Adipocyte (in vitro differentiated cells): ENCODE measurements around the gene PATZ1.

Experiments
- DNase-seq: peaks from one replicate; pipeline ENCODE4 v3.0.0-alpha.2; 2015; ENCODE audit warnings: low read depth
- H3K27me3 ChIP-seq: replicated peaks from 2 replicates; pipeline ENCODE4 v1.7.0; 2013; ENCODE audit warnings: mild to moderate bottlenecking, low read length, moderate library complexity; ENCODE audit not compliant: control insufficient read depth, insufficient read depth
- H3K36me3 ChIP-seq: 2 replicates; pipeline ENCODE4 v1.7.0; 2013; ENCODE audit warnings: low read length, mild to moderate bottlenecking, moderate library complexity; ENCODE audit not compliant: control insufficient read depth, insufficient read depth, severe bottlenecking
- H3K4me1 ChIP-seq: 2 replicates; pipeline ENCODE4 v1.7.0; 2013; ENCODE audit warnings: mild to moderate bottlenecking, low read length, moderate library complexity; ENCODE audit not compliant: control insufficient read depth, insufficient read depth
- H3K4me3 ChIP-seq: 2 replicates; pipeline ENCODE4 v1.7.0; 2013; ENCODE audit warnings: mild to moderate bottlenecking, low read length, moderate library complexity
- H3K9ac ChIP-seq: 2 replicates; pipeline ENCODE4 v1.7.0; 2013; ENCODE audit warnings: mild to moderate bottlenecking, low read length, moderate library complexity
- H3K9me3 ChIP-seq: 2 replicates; pipeline ENCODE4 v1.7.0; 2013; ENCODE audit warnings: mild to moderate bottlenecking, low read length, moderate library complexity; ENCODE audit not compliant: control insufficient read depth

PATZ1 gene

DNA sequence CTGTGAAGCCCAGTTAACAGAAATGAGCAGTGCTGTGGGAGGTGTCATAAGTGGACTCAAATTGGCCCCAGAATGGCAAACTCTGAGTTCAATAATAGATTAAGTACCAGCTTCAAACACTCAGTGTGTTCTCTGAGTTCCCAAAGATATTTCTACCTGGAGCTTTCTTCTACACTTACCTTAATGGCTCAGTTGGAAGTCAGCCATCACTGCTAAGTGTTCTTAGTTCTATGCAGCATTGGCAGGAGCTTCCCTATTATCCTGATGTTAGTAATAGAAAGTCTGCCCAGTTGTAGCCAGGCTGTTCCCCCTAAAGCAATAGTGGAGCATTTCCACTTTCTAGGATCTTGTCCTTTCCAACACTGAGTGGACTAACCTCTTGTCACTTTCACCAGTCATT is 44.1 kb downstream of the PATZ1 start:
- no peaks in the 10 kb centered on the region for H3K9me3 ChIP-seq
- peaks cover 12% of the 10 kb centered on the region for H3K4me1 ChIP-seq
- no peaks in the 10 kb centered on the region for H3K36me3 ChIP-seq
- H3K4me3 ChIP-seq = no peak overlapping the region
- no peak overlapping the region for H3K9ac ChIP-seq
- no peaks in the 10 kb centered on the region for H3K27me3 ChIP-seq
- no peak for DNase-seq

DNA sequence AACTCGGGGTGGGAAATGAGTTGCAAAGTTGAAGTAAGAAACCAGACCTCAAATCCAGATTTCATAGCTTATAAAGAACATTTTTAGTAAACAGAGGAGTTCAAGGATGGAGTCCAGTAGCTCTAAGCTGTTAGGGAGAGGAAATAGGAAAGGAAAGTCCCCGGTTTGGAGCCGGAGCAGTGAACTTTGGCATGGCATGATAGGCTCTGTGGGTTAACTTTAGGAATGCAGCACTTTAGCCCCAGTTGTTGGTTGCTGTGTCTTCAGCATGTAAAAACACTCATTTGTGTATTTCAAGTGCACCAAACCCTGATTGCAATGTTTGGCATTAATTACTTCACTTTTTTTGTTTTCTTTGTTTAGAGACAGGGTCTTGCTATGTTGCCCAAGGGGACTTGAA is 45.2 kb downstream of the PATZ1 start:
- Histone ChIP-seq H3K4me1 (peaks cover 22% of the 10 kb centered on the region), H3K36me3 (no peaks in the 10 kb centered on the region), H3K4me3 (no peak overlapping the region), H3K9me3 (no peaks in the 10 kb centered on the region), H3K27me3 (no peaks in the 10 kb centered on the region), H3K9ac (no peak overlapping the region)
- DNase-seq = no peak

DNA sequence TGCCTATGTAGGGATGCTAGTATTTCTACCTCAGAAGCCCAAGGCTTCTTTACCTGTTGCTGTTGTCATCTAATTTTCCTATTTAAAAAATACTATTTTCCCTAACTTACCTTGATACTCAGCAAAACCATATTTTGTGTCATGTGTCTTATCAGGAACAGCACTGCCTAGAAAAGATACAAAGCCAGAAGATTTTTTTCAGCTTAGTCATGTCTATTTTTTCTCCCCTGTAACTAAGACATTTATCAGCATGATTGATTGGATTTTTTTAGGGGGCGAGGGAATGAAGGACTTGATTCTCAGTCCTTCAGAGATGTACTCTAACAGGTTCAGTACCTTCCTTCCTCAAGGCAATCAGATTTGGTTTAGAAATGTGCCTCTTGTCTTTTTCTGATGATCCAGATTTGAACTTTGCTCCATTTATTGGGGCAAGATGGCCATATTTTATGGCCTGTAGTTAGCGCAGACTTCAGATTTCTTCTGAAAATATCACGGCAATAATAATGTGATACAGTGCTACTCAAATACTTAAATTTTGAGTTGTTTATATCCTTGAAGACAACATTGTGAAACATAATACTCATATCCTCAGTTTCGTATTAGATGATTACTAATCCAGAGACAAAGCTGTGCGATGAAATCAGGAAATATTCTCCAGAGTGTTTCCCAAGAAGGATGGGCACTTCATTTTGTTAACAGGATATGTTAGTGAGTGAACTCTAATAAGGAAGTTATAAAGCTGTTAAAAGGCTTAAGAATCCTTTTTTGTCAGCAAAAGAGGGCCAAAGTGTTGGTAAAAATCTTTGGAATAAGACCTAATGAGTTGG is 50.1 kb downstream of the PATZ1 start:
- Histone ChIP-seq H3K9me3 (no peaks in the 10 kb centered on the region), H3K4me1 (peaks cover 45% of the 10 kb centered on the region), H3K9ac (peak overlapping the region; percentile 78), H3K36me3 (no peaks in the 10 kb centered on the region), H3K27me3 (no peaks in the 10 kb centered on the region), H3K4me3 (peak overlapping the region; percentile 71)
- peak; percentile 34 for DNase-seq

DNA sequence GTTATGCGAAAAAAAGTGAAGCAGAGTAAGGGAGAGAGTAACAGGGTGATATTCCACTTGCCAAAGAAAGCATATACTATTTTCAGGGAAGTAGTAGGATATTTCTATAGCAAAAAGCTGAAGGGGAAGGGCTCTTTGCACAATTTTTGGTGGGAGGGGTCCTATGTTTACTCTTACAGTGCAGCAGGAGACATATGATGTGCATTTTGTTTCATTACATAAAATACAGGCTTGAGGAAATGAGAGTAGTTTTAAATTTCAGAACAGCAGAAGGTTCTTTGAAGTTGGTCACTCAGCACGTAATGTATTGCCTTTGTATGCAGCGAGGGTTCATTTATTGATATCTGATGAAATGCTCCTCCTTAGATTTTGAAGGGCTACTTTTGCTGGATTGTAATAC is 50.8 kb downstream of the PATZ1 start:
- H3K36me3 ChIP-seq = no peaks in the 10 kb centered on the region
- H3K4me3 ChIP-seq = peak overlapping the region; percentile 71
- H3K4me1 ChIP-seq = peaks cover 43% of the 10 kb centered on the region
- DNase-seq = no peak
- H3K9me3 ChIP-seq = no peaks in the 10 kb centered on the region
- H3K9ac ChIP-seq = peak overlapping the region; percentile 78
- no peaks in the 10 kb centered on the region for H3K27me3 ChIP-seq

DNA sequence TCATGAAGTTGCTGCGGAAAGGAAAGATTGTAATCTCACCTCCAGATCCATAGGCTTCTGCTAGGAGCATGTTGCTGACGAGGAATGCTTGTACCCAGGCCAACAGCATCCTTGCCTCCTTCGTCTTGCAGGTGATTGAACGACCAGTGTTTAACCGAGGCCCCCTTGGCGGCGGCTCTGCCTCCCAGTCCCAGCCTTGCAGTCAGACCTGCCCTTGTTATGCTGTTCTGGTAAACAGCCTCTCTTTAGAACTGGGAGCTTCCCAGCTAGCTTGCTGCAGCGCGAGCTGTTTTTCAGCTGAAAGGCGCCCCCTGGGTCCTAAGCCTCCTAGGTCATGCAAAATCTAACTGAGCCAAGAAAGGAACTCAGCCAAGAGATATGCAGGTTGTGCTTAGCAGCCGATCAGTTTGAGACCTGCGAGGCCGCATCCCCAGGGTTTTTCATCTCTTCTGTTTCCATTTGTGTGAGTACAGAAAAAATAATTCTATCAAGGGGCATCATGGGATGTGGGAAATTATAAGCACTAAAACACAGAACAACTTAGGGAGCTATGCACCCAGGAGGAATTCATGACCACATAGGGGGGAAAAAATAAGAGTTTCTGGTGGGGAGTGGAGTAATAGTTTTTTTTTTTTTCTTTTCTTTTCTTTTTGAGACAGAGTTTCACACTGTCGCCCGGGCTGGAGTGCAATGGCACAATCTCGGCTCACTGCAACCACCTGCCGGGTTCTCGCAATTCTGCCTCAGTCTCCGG is 53.7 kb downstream of the PATZ1 start, which contains the start of gene PIK3IP1:
PIK3IP1 (minus strand) TSS at position 253 of the 754 bp plus-strand sequence; CDS start at position 109, 144 bp downstream.
- DNase-seq = peak; percentile 94
- no peaks in the 10 kb centered on the region for H3K9me3 ChIP-seq
- peak within 1 kb of the TSS; percentile 94 for H3K4me3 ChIP-seq
- H3K36me3 ChIP-seq = peaks cover 23% of the 10 kb centered on the region
- H3K27me3 ChIP-seq = no peaks in the 10 kb centered on the region
- H3K9ac ChIP-seq = peak within 1 kb of the TSS; percentile 93
- peaks cover 54% of the 10 kb centered on the region for H3K4me1 ChIP-seq

DNA sequence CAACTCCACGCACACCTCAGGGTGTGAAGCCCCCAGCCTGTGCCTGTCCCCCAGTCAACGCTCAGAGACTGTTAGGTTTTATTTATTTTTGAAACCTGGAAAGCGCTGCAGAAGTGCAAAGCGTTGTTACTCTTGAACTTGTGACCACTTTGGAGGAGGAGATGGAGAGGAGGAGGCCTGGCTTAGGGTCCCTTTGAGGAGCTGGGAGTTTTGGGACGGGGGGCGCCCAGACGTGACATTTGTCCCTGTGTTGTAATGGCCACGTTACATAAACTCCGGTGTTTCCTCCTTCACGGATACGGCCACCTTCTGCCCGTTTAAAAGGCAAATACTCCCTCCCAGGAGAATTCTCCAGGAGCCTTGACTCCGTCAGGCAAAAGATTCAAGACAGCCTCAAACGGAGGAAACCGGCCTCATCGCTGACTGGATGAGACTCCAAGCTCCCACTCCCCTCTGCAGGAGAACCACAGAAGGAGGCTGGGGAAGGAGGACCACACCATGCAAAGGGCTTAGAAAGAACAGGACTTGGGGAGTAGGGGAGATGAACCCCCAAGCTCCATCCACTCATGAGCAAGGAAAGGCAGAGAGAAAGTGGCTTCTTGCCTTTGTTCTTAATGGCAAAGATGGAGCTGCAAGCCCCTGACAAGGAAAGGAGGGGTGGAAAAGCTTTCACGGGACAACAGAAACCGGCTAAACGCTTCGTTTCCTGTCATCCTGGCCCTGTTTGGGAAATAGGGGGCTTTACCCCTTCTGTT is 54.5 kb downstream of the PATZ1 start:
- Histone ChIP-seq H3K4me1 (peaks cover 47% of the 10 kb centered on the region), H3K4me3 (peak overlapping the region; percentile 94), H3K36me3 (peaks cover 24% of the 10 kb centered on the region), H3K27me3 (no peaks in the 10 kb centered on the region), H3K9ac (peak overlapping the region; percentile 93), H3K9me3 (no peaks in the 10 kb centered on the region)
- DNase-seq = peak; percentile 62

DNA sequence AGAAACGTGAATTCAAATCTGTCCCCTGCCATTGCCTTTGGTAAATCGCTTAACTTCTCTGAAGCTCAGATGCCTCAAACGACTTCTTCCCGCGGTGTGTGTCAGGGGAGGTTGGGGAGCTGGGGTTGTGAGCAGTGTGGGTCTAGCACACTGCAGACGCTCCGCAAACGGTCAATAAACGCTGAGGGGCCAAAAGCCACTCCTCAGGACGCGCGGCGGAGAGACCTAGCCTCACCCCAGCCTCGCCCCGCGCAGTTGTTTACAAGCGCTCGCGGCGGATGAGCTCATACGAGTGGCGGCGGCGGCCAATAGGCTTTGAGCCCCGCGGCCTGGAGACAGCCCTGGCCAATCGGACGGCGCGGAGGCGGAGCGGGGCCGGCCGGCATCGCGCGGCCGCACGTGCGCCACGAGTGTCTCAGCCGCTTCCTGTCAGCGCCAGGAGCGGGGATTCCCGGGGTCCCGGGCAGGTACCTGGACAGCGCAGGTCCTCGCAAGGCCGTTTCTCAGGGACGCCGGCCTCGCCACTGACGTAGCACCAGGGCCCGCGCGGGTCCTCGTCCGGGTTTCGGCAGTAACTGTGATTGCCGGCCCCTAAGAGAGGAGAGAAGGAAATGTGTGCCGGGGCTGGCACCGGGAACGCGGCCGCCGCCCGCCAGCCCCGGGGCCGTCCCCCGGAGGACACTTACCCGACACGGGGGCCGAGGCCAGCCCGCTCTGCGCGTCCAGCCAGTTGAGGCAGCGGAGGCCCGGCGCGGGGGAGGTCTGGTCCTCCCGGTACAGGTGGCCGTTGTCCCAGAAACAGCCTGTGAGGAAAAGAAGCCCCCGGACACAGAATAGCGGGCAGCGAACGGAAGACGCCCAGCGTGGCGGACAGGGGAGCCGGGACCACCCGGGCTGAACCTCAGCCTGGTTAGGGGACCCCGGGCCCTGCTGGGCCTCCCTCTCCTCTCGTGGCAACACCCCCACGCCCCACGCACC is 55.4 kb downstream of the PATZ1 start:
- Histone ChIP-seq H3K9me3 (no peaks in the 10 kb centered on the region), H3K27me3 (no peaks in the 10 kb centered on the region), H3K4me3 (peak overlapping the region; percentile 94), H3K36me3 (peaks cover 33% of the 10 kb centered on the region), H3K4me1 (peaks cover 39% of the 10 kb centered on the region), H3K9ac (peak overlapping the region; percentile 93)
- peak; percentile 99 for DNase-seq

DNA sequence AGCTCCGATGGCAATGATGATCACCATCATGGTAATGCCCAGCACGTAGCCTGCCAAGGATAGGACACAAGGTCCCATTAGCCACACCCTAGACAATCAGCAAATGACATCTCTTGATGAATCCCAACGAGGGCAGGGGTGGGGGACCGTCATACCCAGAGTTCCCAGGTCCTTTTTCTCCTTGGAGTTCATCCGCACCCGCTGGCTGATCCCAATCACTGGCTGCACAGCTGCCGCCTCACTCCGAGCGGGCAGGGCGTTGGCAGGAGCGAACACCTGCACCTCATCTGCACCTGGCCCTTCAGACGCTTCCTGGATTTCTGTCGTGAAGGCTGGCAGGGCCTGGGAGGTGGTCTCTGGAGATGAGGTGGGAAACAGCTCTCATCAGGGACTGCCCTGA is 56.8 kb downstream of the PATZ1 start:
- no peaks in the 10 kb centered on the region for H3K27me3 ChIP-seq
- no peaks in the 10 kb centered on the region for H3K9me3 ChIP-seq
- DNase-seq = no peak
- H3K4me1 ChIP-seq = peaks cover 32% of the 10 kb centered on the region
- peak overlapping the region; percentile 93 for H3K9ac ChIP-seq
- H3K36me3 ChIP-seq = peaks cover 47% of the 10 kb centered on the region
- peak overlapping the region; percentile 94 for H3K4me3 ChIP-seq

DNA sequence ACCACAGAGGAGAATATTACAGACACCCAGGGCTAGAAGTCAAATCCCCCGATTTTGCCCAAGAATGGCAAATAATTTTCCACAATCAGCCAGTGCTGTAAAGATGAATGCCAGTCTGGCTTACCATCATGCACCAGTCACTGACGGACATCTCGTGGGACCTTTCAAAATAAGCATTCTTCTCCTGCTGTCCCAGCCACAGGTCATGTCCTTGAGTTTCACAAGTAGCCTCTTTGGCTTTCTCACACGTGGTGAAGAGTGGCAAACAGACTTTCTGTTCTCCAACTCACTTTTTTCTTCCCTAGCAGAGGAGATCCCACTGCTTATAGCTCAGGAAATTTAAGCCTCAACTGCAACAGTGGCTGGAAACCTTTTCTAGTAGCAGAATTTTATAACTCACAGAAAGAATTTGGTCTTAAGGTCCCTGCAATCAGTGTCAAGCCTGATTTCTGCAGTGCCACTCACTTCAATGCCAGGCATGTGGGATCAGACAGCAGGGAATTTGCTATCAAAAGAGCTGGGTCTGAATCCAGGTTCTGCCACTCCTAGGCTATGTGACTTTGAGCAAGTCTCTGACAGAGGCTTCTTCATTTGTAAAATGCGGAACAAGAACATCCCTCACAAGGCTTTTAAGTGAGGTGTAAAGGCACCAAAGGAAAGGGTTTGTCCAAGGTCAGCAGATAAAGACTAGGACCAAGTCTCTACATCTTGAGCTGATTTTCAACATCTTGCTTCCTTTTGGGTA is 57.5 kb downstream of the PATZ1 start:
- Histone ChIP-seq H3K36me3 (peaks cover 53% of the 10 kb centered on the region), H3K4me3 (no peak overlapping the region), H3K27me3 (no peaks in the 10 kb centered on the region), H3K4me1 (peaks cover 29% of the 10 kb centered on the region), H3K9ac (peak overlapping the region; percentile 58), H3K9me3 (no peaks in the 10 kb centered on the region)
- DNase-seq = no peak
